HG02798 (cell line): ENCODE results near the gene ZNF322.
"Not testable (repeated sequence)": the region's sequence is repeated elsewhere in the genome, so short reads cannot be mapped to it uniquely, and the experiment has no call there.

Experiments used
- ATAC-seq: cut with Tn5 transposase; IDR thresholded peaks from one replicate; pipeline ENCODE4 v1.9.1; 2021; ENCODE audit warnings: mild to moderate bottlenecking; ENCODE audit not compliant: unreplicated experiment, poor library complexity

Gene ZNF322, protein sequence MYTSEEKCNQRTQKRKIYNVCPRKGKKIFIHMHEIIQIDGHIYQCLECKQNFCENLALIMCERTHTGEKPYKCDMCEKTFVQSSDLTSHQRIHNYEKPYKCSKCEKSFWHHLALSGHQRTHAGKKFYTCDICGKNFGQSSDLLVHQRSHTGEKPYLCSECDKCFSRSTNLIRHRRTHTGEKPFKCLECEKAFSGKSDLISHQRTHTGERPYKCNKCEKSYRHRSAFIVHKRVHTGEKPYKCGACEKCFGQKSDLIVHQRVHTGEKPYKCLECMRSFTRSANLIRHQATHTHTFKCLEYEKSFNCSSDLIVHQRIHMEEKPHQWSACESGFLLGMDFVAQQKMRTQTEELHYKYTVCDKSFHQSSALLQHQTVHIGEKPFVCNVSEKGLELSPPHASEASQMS

DNA sequence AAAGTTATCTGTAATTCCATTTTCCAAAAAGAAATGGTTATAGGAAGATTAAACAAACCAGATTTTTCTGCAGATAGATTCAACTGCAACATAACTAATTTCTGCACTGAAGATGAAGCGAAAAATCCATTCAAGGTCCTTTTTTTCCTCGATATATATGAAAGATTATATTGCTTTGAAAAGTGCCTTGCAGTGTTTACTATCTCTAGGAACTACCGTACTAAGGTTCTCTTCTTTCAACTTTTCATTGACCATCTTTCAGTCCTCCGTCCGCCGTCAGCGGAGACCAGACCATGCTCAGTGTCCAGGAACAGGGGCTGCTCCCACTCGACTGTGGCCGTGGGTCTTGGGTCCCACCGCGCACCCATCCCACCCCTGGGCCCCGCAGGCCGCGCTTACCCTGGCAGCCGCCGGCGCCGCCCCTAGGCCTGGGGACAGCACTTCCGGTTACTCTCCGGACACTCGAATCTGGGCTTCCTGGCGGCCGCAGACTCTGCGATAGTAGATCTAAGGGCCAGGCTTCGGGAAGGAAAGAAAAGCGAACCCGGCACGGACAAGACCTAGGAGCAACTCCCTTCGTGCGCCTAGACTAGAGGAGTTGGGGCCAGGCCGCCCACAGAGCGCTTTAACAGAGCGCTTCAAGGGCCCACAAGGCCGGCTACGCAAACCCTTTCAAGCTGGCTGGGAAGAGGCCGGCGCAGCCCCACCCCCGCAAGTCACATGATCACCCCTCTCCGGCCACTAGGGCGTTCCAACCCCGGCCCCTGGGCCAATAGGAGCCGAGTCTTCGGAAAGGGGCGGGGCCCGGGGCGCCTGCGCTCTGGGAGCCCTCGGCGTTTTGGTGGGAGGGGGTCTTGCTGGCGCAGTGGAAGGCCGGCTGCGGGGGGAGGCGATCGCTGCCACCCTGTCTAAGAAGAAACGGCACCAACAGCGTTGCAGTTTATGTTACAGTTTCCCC is at the start of gene ZNF322:
Gene ZNF322, minus strand, starts transcription at position 705 of the 958 bp plus-strand sequence. CDS start 21,193 bp downstream, outside the sequence.
- peak; percentile 99 for ATAC-seq

DNA sequence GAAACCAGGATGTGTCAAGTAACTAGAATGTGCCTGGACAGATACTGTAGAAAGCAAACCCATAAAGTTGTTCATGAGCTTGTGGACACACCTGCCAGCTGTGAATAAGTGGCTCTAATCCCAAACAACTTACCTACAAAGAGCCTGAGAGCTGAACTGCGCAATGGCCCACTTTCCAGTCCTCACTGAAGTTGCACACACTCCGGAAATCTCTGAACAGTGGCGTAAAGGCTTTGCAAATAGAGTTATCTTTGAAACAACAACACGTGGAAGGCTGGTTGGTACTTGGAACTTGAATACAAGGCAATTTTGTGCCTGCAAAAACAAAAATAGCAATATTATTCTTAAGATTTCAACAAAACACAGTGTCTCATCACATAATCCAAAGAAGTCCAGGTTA is 46.2 kb upstream of the ZNF322 start:
- not testable (repeated sequence) for ATAC-seq

DNA sequence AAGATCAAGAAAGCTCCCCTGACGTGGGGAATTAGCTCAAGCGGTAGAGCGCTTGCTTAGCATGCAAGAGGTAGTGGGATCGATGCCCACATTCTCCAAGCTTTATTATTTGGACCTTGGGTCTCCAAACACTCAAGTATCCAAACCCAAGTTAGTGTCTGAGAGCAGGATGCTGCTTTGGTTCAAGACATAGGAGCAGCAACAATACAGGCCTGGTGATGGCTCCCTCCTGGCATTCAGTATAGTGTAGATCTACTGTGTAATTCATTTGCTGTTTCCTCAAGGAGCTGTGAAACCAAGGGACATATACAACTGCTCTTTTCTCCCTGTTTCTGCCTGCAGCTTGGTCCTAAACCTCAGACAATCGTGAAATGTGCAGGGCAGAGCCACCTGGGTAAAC is 45.8 kb upstream of the ZNF322 start:
- ATAC-seq = not testable (repeated sequence)

DNA sequence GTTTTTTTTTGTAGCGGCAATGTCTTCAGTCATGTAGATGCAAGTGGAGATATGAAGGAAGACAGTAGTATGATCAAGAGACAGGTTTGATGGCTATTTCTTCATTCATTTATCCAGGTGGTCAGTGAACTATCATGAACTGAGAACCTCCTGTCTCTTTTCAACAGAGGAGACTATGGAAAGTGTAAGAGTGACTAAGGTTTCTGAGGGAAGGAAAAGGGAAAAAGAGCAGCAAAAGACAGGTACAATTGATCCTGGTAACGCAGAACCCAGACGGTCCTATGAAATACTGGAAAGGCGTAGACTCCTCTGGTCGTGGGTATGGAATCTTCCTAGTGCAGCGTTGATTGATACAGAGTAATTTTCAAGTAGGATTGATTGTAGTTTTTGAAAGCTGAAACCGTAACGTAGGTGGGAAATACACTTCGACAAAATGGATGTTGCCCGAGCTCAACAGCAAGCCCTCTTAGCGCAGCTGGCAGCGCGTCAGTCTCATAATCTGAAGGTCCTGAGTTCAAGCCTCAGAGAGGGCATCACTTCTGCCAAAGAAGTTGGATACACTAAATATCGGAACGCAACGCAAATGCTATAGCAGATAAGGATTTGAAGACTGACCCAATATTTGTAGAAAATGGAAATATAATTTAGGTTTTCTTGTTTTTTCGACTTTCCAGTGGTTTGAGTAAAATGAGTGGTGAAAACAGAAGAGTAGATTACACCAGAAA is 41.6 kb upstream of the ZNF322 start:
- ATAC-seq = not testable (repeated sequence)

DNA sequence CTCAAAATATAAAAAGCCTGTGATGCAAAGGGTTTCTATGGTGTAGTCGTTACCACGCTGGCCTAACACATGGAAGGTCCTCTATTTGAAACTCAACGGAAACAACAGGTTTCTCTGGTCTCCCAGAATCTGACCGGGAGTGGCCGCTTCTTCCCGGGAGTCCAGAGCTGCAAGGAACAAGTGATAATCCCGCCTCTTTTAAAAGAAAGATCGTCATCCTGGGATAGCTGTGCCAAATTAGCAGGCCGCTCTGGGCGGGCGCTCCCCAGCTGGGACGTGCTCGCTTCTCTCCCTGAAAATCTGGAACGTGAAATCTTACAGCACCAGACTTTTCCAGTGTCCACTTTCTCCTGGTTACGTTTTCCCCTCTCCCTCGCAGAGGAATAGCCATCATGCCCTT is 38.0 kb upstream of the ZNF322 start:
- not testable (repeated sequence) for ATAC-seq

DNA sequence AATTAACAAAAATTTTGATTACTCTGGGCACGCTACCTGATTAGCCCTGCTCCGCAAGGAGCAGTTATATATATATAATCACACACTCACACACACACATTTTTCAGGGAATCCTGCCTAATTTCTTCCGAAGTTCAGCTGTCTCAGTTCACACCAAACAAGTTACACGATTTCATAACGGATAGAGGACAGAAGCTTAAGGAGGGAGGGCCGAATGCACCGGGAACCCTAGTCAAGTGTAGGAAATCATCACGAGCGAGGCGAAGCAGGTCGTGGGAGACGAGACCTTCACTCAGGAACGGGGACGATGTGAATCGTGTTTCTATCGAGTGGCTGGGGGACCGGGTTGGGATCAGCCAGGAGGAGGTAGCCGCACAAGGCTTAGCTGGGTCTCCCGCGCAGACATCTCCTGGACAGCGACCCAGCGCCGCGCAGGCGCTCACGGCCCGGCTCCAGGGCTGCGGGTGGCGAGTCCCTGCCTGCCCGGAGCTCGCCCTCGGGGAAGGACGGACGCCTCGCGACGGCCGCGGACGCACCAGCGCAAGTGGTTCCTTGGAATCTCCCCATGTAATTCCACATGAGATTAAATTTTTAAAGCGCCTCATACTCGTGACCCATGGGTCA is 29.9 kb upstream of the ZNF322 start:
- ATAC-seq = not testable (repeated sequence)

DNA sequence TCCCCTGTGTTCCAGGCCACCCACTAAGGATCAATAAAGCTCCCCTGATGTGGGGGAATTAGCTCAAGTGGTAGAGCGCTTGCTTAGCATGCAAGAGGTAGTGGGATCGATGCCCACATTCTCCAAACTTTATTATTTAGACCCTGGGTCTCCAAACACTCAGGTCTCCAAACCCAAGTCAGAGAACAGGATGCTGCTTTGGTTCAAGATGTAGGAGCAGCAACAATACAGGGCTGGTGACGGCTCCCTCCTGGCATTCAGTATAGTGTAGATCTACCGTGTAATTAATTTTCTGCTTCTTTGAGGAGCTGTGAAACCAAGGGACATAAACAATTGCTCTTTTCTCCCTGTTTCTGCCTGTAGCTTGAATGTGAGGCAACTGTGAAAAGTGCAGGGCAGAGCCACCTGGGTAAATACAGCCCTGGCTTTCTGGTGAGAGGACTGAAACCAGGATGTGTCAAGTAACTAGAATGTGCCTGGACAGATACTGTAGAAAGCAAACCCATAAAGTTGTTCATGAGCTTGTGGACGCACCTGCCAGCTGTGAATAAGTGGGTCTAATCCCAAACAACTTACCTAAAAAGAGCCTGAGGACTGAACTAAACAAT is 23.0 kb upstream of the ZNF322 start:
- not testable (repeated sequence) for ATAC-seq

DNA sequence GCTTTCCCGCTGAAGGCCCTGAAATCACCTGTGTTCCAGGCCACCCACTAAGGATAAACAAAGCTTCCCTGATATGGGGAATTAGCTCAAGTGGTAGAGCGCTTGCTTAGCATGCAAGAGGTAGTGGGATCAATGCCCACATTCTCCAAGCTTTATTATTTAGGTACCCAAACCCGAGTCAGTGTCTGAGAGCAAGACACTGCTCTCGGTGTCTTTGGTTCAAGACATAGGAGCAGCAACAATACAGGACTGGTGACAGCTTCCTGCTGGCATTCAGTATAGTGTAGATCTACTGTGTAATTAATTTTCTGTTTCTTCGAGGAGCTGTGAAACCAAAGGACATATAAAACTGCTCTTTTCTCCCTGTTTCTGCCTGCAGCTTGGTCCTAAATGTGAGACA is 13.7 kb upstream of the ZNF322 start:
- not testable (repeated sequence) for ATAC-seq

DNA sequence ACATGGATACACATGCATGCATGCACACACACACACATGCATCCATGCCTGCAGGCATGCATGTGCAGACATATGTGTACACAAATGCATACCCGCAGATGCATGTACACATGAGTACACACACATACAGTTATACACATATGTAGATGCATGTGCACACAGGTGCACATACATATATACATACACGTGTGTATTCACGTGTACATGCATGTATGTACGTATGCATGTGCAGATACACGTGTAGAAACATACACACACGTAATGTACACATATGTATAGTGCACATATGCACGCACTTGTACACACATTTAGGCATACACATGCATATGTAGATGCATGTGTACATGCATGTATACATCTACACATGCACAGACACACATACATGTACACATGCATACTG is 11.0 kb upstream of the ZNF322 start:
- ATAC-seq = not testable (repeated sequence)

DNA sequence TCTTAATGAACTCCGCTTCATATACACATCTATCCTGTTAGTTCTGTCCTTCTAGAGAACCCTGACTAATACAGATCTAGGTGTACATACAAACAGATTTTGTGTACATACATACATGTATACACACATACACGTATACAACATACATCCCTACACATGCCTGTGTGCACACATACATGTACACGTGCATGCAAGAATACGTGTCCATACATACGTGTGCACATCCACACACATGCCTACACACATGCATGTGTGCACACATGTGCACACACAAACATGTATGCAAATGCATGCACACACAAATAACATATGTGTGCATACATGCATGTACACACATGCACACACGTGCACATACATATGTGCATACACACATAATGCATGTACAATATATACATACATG is 10.5 kb upstream of the ZNF322 start:
- ATAC-seq = not testable (repeated sequence)

DNA sequence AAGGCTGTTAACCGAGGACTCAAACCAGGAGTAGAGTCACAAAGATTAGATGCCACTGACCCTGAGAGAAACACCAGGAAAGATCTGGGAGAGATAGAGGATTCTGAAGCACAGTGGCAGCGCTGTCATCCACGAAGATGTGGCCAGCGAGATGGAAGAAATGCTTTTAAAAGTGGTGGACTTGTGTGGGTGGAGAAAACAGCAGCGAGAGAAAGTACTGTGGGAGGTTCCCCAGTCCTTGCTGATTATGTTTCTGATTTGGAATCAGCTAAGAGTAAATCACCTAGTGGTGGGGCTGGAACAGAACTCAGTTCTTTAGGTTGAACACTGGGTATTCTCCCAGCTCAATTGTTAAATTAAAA is 435 bp upstream of the ZNF322 start:
- ATAC-seq = peak; percentile 25

DNA sequence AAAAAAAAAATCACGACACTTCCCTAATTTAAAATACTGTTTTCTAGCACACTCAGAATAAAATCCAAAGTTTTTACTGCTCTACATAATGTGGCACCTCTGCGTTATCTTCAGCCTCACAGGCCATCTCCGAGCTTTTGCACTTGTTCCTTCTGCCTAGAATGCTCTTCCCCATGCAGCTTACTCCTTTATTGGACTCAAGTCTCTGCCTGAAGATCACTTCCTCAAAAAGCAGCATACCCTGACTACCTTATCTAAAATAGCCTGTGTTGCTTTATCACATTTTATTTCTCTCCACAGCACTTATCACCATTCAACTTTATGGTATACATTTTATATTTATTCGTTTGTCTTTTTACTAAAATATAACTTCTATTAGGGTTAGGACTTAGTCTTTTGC is 2.3 kb downstream of the ZNF322 start:
- no peak for ATAC-seq

DNA sequence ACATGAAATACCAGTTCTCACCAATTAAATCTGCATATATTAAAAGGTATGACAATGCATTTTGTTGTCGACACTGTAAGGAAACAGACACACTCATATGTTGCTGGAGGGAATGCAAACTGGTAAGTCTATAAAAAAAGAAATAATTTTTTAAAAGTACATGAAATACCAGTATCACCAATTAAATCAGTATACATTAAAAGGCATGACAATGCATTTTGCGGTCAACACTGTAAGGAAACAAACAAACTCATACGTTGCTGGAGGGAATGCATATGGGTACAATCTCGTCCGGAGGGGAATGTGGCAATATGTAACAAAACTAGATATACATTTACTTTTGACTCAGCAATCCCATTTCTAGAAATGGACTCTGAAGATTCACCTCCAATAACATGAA is 6.5 kb downstream of the ZNF322 start:
- no peak for ATAC-seq

DNA sequence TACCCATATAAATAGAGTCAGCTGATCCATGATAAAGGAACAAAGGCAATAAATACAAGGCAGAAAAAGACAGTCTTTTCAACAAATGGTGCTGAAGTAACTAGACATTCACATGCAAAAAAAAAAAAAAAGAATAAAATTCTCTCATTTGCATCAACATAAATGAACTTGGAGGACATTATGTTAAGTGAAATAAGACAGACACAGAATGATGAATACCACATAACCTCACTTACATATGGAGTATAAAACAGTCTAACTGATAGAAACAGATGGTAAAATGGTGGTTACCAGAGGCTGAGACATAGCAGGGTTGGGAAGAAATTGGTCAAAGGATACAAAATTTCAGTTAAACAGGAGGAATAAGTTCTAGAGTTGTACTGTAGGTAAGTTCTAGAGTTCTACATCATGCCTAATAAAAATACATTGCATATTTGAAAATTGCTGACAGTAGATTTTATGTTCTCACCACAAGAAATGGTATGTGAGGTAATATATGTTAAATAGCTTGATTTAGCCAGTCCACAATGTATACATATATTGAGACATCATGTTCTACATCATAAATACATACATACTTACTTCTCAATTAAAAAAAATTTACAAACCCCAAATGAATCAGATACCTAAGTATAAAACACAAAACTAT is 8.3 kb downstream of the ZNF322 start:
- no peak for ATAC-seq

DNA sequence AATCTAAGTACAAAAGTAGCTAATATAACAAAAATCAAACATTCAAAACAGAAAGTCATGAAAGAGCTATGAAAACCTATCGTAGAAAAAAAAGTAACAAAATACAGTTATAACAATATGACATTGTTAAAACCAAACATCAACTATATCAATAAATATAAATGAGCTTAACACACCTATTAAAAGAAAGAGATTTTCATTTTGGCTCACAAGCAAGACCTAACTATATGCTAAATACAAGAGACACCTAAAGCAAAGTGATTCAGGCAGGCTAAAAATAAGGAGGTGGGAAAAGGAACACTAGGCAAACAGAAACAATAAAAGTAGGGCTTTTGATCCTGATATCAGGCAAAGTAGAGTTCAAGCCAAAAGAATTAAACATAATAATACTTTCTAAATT is 13.5 kb downstream of the ZNF322 start:
- ATAC-seq = no peak

DNA sequence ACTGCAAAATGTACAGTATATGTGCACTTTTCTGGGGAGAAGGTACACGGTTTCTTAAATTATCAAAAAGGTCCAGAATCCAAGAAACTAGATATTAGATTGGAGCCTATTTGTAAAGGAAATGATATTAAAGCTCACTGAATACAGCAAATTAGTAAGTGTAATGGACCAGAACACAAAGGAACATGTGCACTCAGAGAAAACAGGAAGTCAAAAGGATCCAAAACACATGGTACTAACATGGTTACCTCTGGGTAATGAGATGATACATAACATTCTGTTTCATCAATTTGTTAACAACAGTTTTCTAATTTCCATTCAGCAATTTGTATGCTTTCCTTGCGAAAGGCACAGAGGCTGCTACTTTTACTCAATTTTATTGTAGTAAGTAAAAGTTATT is 18.7 kb downstream of the ZNF322 start:
- ATAC-seq = no peak

DNA sequence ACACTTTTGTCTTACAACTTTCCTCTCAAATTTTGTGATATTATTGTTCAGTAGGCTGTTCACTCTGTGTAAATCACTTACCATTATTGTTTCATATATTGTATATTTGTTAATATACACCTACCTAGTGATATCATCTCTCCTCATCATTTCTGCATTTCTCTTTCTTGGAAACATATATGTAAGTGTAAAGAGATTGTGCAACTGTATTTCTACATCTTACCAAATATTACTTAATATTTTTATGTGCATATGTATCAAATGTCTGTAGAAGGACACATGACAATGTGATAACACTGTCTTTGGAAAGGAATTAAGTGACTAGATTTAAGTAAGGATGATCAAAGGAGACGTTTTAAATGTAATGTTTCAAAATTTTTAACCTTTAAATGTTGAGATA is 30.2 kb downstream of the ZNF322 start:
- ATAC-seq = no peak

DNA sequence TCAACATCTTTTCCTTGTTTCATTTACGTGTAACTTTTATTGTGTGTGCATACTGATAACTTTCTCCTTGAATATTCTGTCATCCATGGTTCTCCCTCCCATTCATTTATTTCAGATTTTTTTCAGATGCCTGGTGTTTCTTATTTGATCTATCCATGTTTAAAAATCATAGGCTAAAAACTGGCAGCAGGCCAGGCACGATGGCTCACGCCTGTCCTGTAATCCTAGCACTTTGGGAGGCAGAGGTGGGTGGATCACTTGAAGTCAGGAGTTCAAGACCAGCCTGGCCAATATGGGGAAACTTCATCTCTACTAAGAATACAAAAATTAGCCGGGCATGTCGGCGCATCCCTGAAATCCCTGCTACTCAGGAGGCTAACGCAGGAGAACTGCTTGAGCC is 31.7 kb downstream of the ZNF322 start:
- ATAC-seq = no peak

DNA sequence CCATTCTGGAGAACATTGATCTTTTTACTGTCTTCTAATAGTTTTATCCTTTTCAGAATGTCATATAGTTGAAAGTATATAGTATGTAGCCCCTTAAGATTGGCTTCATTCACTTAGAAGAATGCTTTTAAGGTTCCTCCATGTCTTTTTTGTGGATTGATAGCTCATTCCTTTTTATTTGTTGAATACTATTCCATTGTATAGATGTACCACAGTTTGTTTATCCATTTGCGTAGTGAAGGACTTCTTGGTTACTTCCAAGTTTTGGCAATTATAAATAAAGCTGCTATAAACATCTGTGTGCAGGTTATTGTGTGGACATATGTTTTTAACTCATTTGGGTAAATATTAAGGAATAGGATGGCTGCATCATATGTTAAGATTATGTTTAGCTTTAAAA is 35.0 kb downstream of the ZNF322 start:
- no peak for ATAC-seq
